Peyer's patch (tissue), 4 donors: ENCODE data around the gene GTF3C1. TPM values are rescaled to one million over a fixed set of nuclear protein-coding genes. Genes with fewer than 3 reads are reported as not detected.

Experiments
- DNase-seq, 3 donors: peaks; one replicate each; pipeline ENCODE4 v3.0.0-alpha.2; 2017 to 2019
- H3K27ac ChIP-seq, 4 donors: fragments of 200-600 bp; sonication (generic); one replicate each; pipeline ENCODE4 v1.5.1; 2016 to 2019
- H3K27me3 ChIP-seq, 2 donors: fragments of 200-600 bp; sonication (generic); one replicate each; pipeline ENCODE4 v1.5.1; 2019
- H3K36me3 ChIP-seq, 3 donors: fragments of 200-600 bp; sonication (generic); one replicate each; pipeline ENCODE4 v1.5.1; 2016 to 2019
- H3K4me1 ChIP-seq, 4 donors: fragments of 200-600 bp; sonication (generic); one replicate each; pipeline ENCODE4 v1.5.1; 2016 to 2019
- H3K4me3 ChIP-seq, 4 donors: fragments of 200-600 bp; sonication (generic); 1 replicate in 3 of 4; 2 replicates in 1 of 4; pipeline ENCODE4 v1.5.1; 2016 to 2019; ENCODE audit warnings: mild to moderate bottlenecking in 1 of 4
- H3K9me3 ChIP-seq, 4 donors: fragments of 200-600 bp; sonication (generic); one replicate each; pipeline ENCODE4 v1.5.1; 2016 to 2019; ENCODE audit warnings: mild to moderate bottlenecking in 1 of 4
- CTCF ChIP-seq, 6 experiments: fragments of 450-650 bp in 4 of 6; fragments of 200-600 bp in 2 of 6; sonication (generic) in 1 of 6; IDR thresholded peaks; one replicate each; pipeline ENCODE4 v1.5.1; 2017 to 2019; ENCODE audit warnings: antibody characterized with exemption in 6 of 6, mild to moderate bottlenecking in 3 of 6, moderate library complexity in 1 of 6
- POLR2A ChIP-seq, 2 donors: fragments of 450-650 bp; IDR thresholded peaks; one replicate each; pipeline ENCODE4 v1.5.1; 2017; ENCODE audit warnings: antibody characterized with exemption in 2 of 2, mild to moderate bottlenecking in 2 of 2, moderate library complexity in 2 of 2
- total RNA-seq, 4 donors: library from RNA; depleted of rRNA; stranded (reverse); fragments of >200 nt; gene quantifications; one replicate each; pipeline ENCODE4 v1.1.0, GENCODE V29; 2016

Gene GTF3C1
- total RNA-seq, 4 donors from 2014 or later = 49.6 to 80.1 (median 73.0) TPM

- TF ChIP-seq CTCF (IDR thresholded peaks at IDR 0.05) (no peak), POLR2A (IDR thresholded peaks at IDR 0.05) (no peak)
- Histone ChIP-seq H3K27ac (no peak overlapping the region), H3K4me1 (no peaks in the 10 kb centered on the region), H3K27me3 (no peaks in the 10 kb centered on the region), H3K9me3 (no peaks in the 10 kb centered on the region), H3K36me3 (peaks cover 2 to 100% (median 4%) of the 10 kb centered on the region in 3 donors), H3K4me3 (no peak overlapping the region)
- no peak for DNase-seq
These were observed 64.6 kb downstream of the GTF3C1 start for GRCh38 chr16:27485126-27485525.

- peaks cover under 1 to 98% (median 2%) of the 10 kb centered on the region in 3 donors for H3K36me3 ChIP-seq
- H3K27me3 ChIP-seq = no peaks in the 10 kb centered on the region
- no peak overlapping the region for H3K27ac ChIP-seq
- no peaks in the 10 kb centered on the region for H3K9me3 ChIP-seq
- no peak for TF ChIP-seq CTCF (IDR thresholded peaks at IDR 0.05)
- TF ChIP-seq POLR2A (IDR thresholded peaks at IDR 0.05) = no peak
- no peak overlapping the region for H3K4me3 ChIP-seq
- H3K4me1 ChIP-seq = no peaks in the 10 kb centered on the region
- DNase-seq = no peak
These were observed 66.1 kb downstream of the GTF3C1 start for GRCh38 chr16:27483624-27484023.

DNA sequence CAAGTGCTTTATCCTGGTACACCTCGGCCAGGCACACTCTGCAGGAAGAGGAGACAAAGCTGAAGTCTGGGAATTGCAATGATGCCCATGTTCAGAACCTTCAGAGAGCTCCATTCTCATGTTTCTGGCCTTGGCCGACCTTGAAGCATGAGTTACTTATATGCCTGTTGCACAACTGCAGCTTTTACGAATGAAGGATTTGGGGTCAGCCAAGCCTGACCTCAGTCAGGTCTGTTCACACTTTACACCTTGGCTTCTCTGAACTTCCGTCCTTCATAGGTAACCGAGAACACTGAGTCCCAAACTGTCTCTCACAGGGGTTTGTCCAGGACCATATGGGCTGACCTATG lies 66.7 kb downstream of the GTF3C1 start:
- Histone ChIP-seq H3K4me3 (no peak overlapping the region), H3K4me1 (no peaks in the 10 kb centered on the region), H3K27ac (no peak overlapping the region), H3K9me3 (no peaks in the 10 kb centered on the region), H3K36me3 (peaks cover under 1 to 98% (median 2%) of the 10 kb centered on the region in 3 donors), H3K27me3 (no peaks in the 10 kb centered on the region)
- TF ChIP-seq POLR2A (IDR thresholded peaks at IDR 0.05) = no peak
- no peak for TF ChIP-seq CTCF (IDR thresholded peaks at IDR 0.05)
- DNase-seq = no peak

DNA sequence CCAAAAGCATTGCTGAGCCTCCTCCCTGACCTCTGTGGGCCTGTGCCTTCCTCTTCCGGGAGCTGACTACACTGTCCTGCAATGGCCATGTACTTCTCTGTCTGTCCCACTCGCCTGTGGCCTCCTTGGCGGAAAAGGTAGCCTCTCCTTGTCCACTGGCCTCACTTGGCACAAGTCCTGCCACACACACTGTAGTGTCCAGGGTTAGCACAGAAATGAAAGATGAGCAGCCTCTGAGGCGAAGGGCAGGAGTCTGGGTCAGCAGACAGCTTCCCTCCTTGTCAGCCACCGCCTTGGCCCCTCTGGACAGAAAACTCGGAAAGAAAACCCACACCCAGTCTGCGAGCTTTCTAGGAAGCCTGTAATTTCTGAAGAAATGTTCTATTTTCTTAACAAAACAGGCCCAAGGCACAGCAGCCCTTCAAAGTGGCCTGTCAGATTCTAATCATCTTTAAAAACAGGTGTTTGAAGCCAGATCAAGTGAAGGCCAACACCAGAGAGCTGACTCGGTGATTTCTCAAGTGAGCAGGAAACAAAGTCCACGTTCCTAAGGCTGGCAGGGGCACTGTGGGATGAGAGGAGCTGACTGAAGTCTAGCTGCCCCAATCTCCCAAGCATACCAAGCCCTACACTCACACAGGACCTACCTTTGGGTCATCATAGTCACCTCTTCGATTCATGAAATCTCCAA lies 67.2 kb downstream of the GTF3C1 start:
- Histone ChIP-seq H3K4me3 (no peak overlapping the region), H3K27me3 (no peaks in the 10 kb centered on the region), H3K4me1 (no peaks in the 10 kb centered on the region), H3K9me3 (no peaks in the 10 kb centered on the region), H3K27ac (no peak overlapping the region), H3K36me3 (peaks cover 2 to 98% (median 5%) of the 10 kb centered on the region in 3 donors)
- DNase-seq = no peak
- TF ChIP-seq POLR2A (IDR thresholded peaks at IDR 0.05) (no peak), CTCF (IDR thresholded peaks at IDR 0.05) (no peak)

GRCh38 chr16:27481282-27481934 lies 68.3 kb downstream of the GTF3C1 start:
- DNase-seq = no peak
- H3K4me3 ChIP-seq = no peak overlapping the region
- H3K27me3 ChIP-seq = no peaks in the 10 kb centered on the region
- H3K27ac ChIP-seq = no peak overlapping the region
- H3K9me3 ChIP-seq = no peaks in the 10 kb centered on the region
- H3K4me1 ChIP-seq = no peaks in the 10 kb centered on the region
- TF ChIP-seq POLR2A (IDR thresholded peaks at IDR 0.05) = no peak
- TF ChIP-seq CTCF (IDR thresholded peaks at IDR 0.05) = no peak
- H3K36me3 ChIP-seq = peaks cover 2 to 98% (median 6%) of the 10 kb centered on the region in 3 donors
